Prostate gland (tissue), 2 donors: Measurements from ENCODE around the gene CYP4F12. TPM values are rescaled to one million over a fixed set of nuclear protein-coding genes. Genes with fewer than 3 reads are reported as not detected.

Experiments used
- DNase-seq: peaks from one replicate; pipeline ENCODE4 v3.0.0-alpha.2; 2019; ENCODE audit warnings: low spot score
- H3K27ac ChIP-seq, 2 donors: fragments of 200-600 bp; sonication (generic); 2 replicates each; pipeline ENCODE4 v1.5.1; 2017 to 2019
- H3K27me3 ChIP-seq: fragments of 200-600 bp; sonication (generic); replicated peaks from 2 replicates; pipeline ENCODE4 v1.5.1; 2019; ENCODE audit not compliant: insufficient read depth
- H3K36me3 ChIP-seq, 2 donors: fragments of 200-600 bp; sonication (generic); 1 replicate in 1 of 2; 2 replicates in 1 of 2; pipeline versions ENCODE4 v1.5.1 to v1.8.1; 2017 to 2019
- H3K4me1 ChIP-seq: fragments of 200-600 bp; sonication (generic); replicated peaks from 2 replicates; pipeline ENCODE4 v1.5.1; 2019
- H3K4me3 ChIP-seq, 2 donors: fragments of 200-600 bp; sonication (generic); 2 replicates each; pipeline ENCODE4 v1.5.1; 2017 to 2019
- H3K9me3 ChIP-seq: fragments of 200-600 bp; sonication (generic); 2 replicates; pipeline ENCODE4 v1.5.1; 2017
- POLR2A ChIP-seq: fragments of 450-650 bp; IDR thresholded peaks from one replicate; pipeline ENCODE4 v1.6.1; 2016; ENCODE audit warnings: antibody characterized with exemption, mild to moderate bottlenecking
- POLR2AphosphoS5 ChIP-seq: sonication (generic); formaldehyde crosslinking; IDR thresholded peaks from one replicate; pipeline ENCODE4 v1.6.1; 2017; ENCODE audit warnings: antibody characterized with exemption
- WGBS: methylation state at CpG from one replicate; pipeline ENCODE4 v1.1.5; 2018; 5-methylcytosine and 5-hydroxymethylcytosine counted together
- intact Hi-C: fragments of 100-400 bp; cut with DNase I; formaldehyde crosslinking; loops from one replicate; pipeline ENCODE4 v1.14.2; 2022
- total RNA-seq, 2 donors: library from RNA; depleted of rRNA; stranded (reverse); fragments of >200 nt; gene quantifications; one replicate each; pipeline ENCODE4 v1.1.0, GENCODE V29; 2016
- TF ChIP-seq, protein P1 (sequence below), 4 experiments: fragments of 200-600 bp in 2 of 4; fragments of 450-650 bp in 2 of 4; sonication (generic) in 2 of 4; IDR thresholded peaks; 1 replicate in 3 of 4; 2 replicates in 1 of 4; pipeline ENCODE4 v1.5.1; 2016 to 2019; ENCODE audit warnings: antibody characterized with exemption in 4 of 4, mild to moderate bottlenecking in 2 of 4, moderate library complexity in 2 of 4

The CYP4F12 gene
- total RNA-seq, 2 donors from 2014 or later: 6.9 to 50.9 TPM

DNA sequence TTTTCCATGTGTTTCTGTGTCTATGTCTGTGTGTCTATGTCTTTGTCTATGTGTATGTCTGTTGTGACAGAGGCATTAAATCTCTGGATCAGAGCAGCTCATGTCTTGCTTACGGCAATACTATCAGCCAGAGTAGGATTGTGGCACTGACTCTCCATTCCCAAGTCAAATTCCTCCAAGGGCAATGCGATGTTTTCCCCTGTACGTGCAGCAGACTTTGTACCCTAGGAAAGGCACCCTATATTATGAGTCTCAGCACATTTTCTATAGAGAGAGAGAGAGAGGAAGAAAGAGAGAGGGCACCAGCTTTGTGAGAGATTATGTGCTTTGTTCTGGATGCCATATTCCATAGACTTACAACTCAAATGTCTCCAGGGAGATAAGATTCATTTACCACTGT is 21.1 kb upstream of the CYP4F12 start:
- no peaks in the 10 kb centered on the region for H3K9me3 ChIP-seq
- no peak overlapping the region for H3K4me3 ChIP-seq
- DNase-seq: no peak
- no peak overlapping the region for H3K27ac ChIP-seq
- WGBS: 62% methylated on average over 3 of the region's 3 CpGs
- TF ChIP-seq, protein P1, sequence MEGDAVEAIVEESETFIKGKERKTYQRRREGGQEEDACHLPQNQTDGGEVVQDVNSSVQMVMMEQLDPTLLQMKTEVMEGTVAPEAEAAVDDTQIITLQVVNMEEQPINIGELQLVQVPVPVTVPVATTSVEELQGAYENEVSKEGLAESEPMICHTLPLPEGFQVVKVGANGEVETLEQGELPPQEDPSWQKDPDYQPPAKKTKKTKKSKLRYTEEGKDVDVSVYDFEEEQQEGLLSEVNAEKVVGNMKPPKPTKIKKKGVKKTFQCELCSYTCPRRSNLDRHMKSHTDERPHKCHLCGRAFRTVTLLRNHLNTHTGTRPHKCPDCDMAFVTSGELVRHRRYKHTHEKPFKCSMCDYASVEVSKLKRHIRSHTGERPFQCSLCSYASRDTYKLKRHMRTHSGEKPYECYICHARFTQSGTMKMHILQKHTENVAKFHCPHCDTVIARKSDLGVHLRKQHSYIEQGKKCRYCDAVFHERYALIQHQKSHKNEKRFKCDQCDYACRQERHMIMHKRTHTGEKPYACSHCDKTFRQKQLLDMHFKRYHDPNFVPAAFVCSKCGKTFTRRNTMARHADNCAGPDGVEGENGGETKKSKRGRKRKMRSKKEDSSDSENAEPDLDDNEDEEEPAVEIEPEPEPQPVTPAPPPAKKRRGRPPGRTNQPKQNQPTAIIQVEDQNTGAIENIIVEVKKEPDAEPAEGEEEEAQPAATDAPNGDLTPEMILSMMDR (IDR thresholded peaks at IDR 0.05): no peak
- TF ChIP-seq POLR2AphosphoS5 (no peak), POLR2A (no peak)
- H3K36me3 ChIP-seq: no peaks in the 10 kb centered on the region
- no peaks in the 10 kb centered on the region for H3K27me3 ChIP-seq
- H3K4me1 ChIP-seq: no peaks in the 10 kb centered on the region
- intact Hi-C loops: no loop called here

DNA sequence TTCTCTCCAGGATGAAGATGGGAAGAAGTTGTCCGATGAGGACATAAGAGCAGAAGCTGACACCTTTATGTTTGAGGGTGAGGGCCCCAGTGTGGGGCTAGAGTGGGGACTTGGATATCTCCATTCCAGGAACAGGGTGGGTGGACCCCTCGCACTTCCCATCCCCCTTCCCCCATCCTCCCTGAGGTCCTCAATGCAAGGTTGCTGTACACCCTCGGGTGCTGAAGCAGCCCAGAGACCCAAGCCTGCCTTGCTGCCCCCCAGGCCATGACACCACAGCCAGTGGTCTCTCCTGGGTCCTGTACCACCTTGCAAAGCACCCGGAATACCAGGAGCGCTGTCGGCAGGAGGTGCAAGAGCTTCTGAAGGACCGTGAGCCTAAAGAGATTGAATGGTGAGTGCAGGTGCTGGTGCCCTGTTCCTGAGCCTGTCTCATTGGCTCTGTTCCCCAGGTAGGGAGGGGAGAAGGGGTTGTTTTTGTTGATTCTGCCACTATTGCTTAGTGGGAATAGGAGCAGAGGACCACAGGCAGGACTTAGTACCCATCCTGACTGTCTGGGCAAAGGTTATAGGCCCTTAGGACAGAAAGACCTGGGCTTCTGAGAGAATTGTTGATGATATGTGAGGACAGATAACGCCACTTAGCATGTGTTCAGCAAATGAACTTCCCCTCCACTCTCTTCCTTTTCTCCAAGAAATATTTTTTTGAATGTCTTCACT is 20.2 kb upstream of the CYP4F12 start:
- intact Hi-C loops: no loop called here
- Histone ChIP-seq H3K36me3 (no peaks in the 10 kb centered on the region), H3K4me3 (no peak overlapping the region), H3K27ac (no peak overlapping the region), H3K9me3 (no peaks in the 10 kb centered on the region), H3K27me3 (no peaks in the 10 kb centered on the region), H3K4me1 (no peaks in the 10 kb centered on the region)
- DNase-seq: no peak
- TF ChIP-seq POLR2A: no peak
- TF ChIP-seq, protein P1 (IDR thresholded peaks at IDR 0.05): no peak
- TF ChIP-seq POLR2AphosphoS5: no peak
- 63% methylated on average over 8 of the region's 8 CpGs for WGBS

DNA sequence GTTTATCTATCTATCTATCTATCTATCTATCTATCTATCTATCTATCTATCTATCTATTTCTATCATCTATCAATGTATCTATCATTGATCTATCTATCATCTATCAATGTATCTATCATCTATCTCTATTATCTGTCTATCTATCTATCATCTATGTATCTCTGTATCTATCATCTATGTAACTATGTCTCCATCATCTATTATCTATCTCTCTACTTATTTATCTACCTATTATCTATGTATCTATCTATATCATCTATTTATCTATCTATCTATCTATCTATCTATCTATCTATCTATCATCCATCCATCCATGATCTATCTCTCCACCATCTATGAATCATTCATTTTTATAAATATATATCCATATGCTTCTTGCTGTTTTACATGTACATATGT is 16.4 kb upstream of the CYP4F12 start:
- no peaks in the 10 kb centered on the region for H3K27me3 ChIP-seq
- TF ChIP-seq POLR2AphosphoS5: no peak
- TF ChIP-seq POLR2A: no peak
- TF ChIP-seq, protein P1 (IDR thresholded peaks at IDR 0.05): no peak
- DNase-seq: no peak

DNA sequence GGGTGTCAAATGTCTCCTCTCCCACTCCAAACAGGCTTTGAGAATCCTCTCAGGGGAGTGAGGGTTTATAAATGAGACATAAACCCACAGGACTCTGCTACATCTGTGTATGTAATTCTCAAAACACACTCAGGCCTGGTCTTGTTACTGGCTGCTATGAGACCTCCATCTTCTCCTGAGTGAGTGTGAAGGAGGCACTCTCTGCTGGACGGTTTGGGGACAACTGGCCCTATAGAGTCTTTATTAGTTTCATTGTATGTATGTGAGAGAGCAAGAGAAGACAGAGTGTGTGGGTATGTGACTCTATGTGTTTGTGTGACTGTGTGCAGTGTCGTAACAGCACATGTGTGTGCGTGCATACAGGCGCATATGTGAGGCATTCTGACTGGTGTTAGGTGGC is 9.6 kb upstream of the CYP4F12 start:
- Histone ChIP-seq H3K4me3 (no peak overlapping the region), H3K36me3 (no peaks in the 10 kb centered on the region), H3K4me1 (no peaks in the 10 kb centered on the region), H3K9me3 (no peaks in the 10 kb centered on the region), H3K27ac (no peak overlapping the region), H3K27me3 (no peaks in the 10 kb centered on the region)
- TF ChIP-seq, protein P1 (IDR thresholded peaks at IDR 0.05): no peak
- TF ChIP-seq POLR2AphosphoS5 (no peak), POLR2A (no peak)
- intact Hi-C loops: no loop called here
- 71% methylated on average over 4 of the region's 4 CpGs for WGBS
- no peak for DNase-seq

More for the DNA sequence above, 16.4 kb upstream of the CYP4F12 start:
- H3K4me1 ChIP-seq: no peaks in the 10 kb centered on the region
- no peaks in the 10 kb centered on the region for H3K36me3 ChIP-seq
- H3K9me3 ChIP-seq: no peaks in the 10 kb centered on the region
- intact Hi-C loops: no loop called here
- no peak overlapping the region for H3K4me3 ChIP-seq
- H3K27ac ChIP-seq: no peak overlapping the region

DNA sequence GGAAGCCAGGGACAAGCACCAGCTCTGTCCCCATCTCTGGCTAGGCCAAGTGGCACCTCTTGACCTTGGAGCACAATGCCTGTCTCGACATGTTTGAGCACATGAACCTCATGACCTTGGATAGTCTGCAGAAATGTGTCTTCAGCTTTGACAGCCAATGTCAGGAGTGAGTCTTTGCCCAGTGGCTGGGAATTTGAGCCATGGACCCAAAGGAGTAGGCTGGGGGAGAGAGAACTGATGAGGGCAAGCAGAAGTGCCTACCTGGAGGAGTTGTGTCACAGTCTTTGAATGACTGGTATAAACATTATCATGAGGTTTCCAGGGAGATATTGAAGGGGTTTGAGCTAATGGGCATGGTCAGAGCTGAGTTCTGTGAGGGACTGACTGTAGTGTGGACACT is 6.7 kb upstream of the CYP4F12 start:
- DNase-seq: no peak
- WGBS: 25% methylated on average over 1 of the region's 1 CpG
- H3K4me1 ChIP-seq: no peaks in the 10 kb centered on the region
- H3K9me3 ChIP-seq: no peaks in the 10 kb centered on the region
- intact Hi-C loops: no loop called here
- TF ChIP-seq POLR2A (no peak), POLR2AphosphoS5 (no peak)
- TF ChIP-seq, protein P1 (IDR thresholded peaks at IDR 0.05): no peak
- no peaks in the 10 kb centered on the region for H3K27me3 ChIP-seq
- no peaks in the 10 kb centered on the region for H3K36me3 ChIP-seq
- no peak overlapping the region for H3K27ac ChIP-seq
- no peak overlapping the region for H3K4me3 ChIP-seq
